Measurements from ENCODE around the gene MAPK10.

Gene MAPK10

DNA sequence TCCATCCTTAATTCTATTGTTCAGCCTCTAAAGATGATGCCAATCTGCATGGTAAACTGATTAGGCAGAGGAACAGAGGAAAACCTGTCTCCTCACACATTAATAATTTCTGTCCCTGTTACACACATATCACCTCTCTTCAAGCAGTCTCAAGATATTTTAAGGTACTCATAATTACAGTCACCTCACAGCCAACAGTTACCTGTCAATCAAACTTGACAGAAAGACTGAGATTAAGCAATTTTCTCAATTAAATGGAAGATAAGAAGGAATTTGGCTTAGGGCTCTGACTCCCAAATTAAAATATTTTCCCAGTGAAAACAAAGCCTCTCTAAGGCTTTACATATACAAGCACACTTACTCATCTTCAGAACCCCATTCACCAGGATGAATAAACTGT lies 85.2 kb downstream of the MAPK10 start:
- no peak for DNase-seq (ENCODE audit: low read depth)

DNA sequence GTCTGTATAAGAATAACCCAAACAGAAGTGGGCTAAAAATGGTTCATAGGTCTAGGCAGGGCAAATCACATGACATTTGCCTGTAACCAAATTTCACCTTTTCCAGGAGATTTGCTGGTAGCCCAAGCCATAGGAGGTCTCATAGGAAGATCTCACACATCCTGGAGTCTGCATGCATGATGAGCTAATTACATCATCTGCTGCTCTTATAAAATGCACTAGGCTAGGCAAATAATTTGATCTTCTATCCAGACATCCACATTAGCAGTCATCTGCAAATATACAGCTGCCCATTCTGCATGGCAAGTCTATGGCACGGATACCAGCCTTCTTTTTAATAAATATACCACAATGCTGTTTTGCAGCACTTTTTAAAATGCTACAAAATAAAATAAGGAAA lies 87.2 kb downstream of the MAPK10 start:
- no peak for DNase-seq (ENCODE audit: low read depth)

- no peak for DNase-seq (ENCODE audit: low read depth)
Observed at GRCh38 chr4:86271057-86271456, 88.8 kb downstream of the MAPK10 start.

- DNase-seq (ENCODE audit: low read depth), result no peak
Observed at GRCh38 chr4:86269354-86269753, 90.5 kb downstream of the MAPK10 start.

DNA sequence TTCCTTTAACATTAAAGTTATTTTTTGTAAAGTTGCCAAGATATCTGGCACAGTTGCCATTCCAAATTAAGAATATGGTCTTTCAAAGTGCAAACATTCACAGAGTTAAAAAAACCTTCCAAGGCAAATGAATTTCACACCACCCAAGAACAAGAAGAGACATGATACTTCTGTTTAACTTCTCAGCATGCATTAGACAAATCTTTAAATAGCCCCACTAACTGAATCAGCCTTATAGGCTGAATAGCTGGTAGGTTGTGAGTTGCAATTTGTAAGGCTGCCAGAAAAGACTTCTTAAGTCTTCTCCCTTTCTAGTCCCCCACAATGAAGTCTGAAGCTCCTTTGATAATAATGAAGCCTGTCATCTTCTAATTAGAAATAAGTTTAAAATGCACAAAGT lies 95.6 kb downstream of the MAPK10 start:
- no peak for DNase-seq (ENCODE audit: low read depth)

DNA sequence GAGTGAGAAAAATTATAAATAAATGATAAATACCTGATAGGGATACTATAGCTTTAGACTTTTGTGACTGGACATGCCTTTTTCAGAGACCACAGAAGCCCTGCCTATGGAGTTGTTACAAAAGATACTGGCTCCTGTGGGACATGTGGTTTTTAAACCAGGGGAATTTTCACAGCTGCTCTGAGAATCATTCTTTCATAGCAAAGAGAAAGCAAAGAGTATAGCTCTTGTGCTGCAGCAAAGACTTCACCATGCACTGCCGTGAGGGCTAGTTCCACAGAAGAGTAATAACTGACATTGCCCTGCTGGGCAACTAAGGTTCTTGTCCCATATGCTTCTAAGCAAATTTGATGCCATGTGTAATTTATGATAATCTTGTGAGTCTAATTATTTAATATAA lies 98.2 kb downstream of the MAPK10 start:
- no peak for DNase-seq (ENCODE audit: low read depth)

DNA sequence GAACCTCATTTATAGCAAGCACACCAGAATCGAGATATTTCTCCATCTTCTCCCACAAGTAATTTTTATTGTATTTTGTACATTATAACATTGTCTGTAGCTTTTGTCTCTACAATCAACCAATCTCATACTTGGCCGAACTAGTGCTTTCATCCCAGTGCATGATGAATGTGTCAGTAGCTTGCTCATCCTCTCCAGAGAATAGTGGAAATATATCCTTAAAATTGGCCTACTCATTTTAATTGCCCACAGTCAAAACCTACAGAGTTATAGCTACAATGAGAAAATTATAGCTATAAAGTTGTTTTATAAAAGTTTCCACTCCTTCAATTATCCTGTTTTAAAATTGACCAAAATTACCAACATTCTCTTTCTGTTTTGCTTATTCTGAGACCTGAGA lies 103.8 kb downstream of the MAPK10 start:
- no peak for DNase-seq (ENCODE audit: low read depth)

DNA sequence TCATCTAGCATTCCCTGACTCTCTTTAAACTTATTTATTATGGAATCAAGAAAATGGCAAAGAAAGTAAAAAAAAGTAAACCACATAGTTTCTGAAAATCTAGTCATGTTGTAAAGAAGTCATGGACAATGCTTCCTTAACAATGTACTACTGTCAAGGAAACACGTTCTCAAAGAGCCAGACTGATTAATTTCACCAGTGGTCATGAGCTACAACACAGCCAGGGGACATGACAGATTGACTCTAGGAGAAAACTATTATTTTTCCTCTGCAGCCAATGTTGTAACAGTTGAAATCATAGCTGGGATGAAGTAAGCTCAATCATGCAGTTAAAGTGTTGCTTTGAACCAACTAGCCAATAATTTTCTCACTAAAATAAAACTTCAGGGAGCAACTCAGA lies 109.2 kb downstream of the MAPK10 start:
- no peak for DNase-seq (ENCODE audit: low read depth)

- DNase-seq (ENCODE audit: low read depth), result no peak
Observed at GRCh38 chr4:86250006-86250405, 109.8 kb downstream of the MAPK10 start.

DNA sequence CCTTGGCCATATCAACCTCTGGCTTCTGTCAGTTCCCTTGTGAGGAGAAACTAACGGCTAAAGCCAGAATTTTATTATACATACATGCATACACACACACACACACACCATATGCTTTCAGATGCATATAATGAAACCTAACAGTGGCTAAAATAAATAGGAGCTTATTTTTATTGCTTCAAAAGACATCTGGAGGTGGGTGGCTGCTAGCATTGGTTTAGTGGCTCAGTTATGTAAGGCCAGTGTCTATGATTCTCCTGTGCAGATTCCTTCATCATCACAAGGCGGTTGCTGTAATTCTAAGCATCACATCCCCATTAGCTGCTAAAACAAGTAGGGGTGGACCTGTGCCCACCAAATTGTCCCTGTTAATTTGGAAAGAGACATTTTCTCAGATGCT lies 110.8 kb downstream of the MAPK10 start:
- no peak for DNase-seq (ENCODE audit: low read depth)

GRCh38 chr4:86247906-86248305 lies 111.9 kb downstream of the MAPK10 start:
- no peak for DNase-seq (ENCODE audit: low read depth)

DNA sequence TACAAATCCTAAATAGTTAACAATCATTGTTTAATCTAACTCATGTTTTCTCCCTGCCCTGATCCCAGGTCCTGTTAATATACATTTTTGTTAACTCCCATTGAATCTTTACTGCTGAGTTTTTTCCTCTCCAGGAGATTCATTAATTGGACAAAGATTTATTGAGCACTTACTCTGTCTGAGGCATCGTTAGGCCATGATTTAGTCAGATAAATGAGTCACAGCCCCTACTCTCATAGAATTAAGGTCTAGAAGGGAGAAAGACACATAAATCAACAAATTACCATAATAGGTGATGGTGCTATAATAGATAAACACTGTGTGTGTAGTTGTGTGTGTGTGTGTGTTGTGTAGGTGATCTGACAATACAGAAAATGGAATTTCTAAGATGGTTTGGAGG lies 112.5 kb downstream of the MAPK10 start:
- no peak for DNase-seq (ENCODE audit: low read depth)

DNA sequence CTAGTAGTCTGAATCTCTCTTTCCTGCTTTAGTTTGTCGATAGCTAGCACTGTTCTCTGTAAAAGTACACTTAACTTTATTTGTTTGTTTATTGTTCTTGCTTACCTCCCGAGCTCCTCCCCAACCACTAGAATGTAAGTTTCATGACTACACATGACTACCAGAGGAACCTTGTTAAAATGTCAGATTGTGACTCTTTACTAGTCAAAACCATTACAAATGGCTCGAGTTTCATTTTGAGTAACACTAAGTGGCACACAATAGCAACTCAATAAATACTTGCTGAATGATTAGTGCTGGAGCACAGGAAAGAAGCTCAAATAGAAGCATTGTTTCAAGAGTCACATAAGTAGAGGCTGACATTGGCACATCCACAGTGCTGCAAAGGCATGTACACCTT lies 116.1 kb downstream of the MAPK10 start:
- no peak for DNase-seq (ENCODE audit: low read depth)

DNA sequence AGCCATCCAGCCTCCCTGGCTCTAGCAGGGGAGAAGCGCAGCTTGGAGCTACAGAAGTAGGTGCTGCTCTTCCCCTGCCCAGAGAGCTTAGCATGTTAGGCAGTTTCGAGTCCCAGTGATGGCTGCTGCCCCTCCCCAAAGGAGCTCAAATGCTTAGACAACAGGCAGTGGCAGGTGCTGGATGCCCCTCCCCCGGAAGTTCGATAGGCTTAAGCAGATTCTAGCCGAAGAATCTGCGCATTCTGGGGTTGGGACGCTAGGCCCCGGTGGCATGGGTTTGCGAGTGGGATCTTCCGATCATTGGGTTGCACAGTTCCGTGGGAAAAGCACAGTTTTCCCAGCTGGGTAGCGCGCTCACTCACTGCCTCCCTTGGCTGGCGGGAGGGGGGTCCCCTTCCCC lies 117.2 kb downstream of the MAPK10 start:
- DNase-seq (ENCODE audit: low read depth), result no peak

DNA sequence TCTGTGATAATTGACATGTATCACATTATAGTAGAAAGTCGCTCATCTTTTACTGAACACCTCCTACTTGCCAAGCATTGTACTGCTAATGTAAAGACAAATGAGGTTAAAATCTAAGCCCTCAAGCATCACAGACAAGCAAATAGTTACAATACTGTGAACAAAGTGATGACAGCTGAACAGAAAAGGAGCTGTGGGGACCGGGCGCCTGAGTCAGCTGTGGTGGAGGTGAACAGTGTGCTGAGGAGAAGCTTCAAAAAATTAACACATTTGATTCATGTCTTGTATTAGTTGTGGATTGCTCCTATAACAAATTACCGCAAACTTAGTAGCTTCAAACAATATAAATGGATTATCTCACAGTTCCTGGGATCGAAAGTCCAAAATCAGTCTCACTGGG lies 124.3 kb downstream of the MAPK10 start:
- DNase-seq (ENCODE audit: low read depth), result no peak

GRCh38 chr4:86233681-86234080 lies 126.2 kb downstream of the MAPK10 start:
- no peak for DNase-seq (ENCODE audit: low read depth)

GRCh38 chr4:86233090-86233489 lies 126.8 kb downstream of the MAPK10 start:
- DNase-seq (ENCODE audit: low read depth), result no peak

DNA sequence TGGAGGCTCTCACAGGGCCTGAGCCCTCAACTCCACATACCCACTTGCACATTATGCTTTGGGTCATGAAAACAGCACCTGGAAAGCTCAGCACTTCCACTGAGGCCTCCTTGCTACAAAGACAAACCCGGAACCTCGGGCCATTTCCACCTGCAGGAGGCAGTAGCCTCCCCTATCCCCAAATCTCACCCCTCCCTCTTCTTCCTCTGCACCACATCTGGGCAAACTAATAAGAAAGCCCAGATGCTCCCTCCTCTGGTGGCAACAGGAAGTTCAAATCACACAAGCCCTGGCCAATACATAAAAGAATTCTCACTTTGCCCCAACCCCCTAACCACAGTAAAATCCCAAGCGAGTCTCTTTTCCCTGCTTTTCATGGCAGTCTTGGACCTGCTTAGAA lies 136.4 kb downstream of the MAPK10 start:
- no peak for DNase-seq (ENCODE audit: low read depth)

DNA sequence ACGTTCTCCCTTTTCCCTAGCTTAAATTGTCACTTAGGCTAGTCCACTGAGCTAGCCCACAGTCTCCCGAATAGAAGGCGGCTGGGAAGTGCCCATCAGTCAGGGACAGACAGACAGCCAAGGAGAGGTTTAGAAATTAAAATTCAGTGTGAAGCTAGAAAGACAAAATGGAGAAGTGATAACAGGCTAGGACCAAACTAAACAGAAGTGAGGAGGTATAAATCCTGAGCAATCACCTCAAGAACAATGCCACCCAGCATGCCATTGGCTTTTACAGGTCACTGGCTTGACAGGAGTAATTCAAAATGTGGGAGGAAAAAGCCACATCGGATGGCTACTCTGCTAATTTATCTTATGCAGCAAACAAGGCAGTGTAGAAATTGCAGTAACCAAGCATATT lies 138.9 kb downstream of the MAPK10 start:
- DNase-seq (ENCODE audit: low read depth), result no peak

GRCh38 chr4:86220121-86220520 lies 139.7 kb downstream of the MAPK10 start:
- DNase-seq (ENCODE audit: low read depth), result no peak

- DNase-seq (ENCODE audit: low read depth), result no peak
Observed at GRCh38 chr4:86218746-86219473, 140.9 kb downstream of the MAPK10 start.

GRCh38 chr4:86203176-86203575 lies 156.7 kb downstream of the MAPK10 start:
- no peak for DNase-seq (ENCODE audit: low read depth)

GRCh38 chr4:86185659-86186058 lies 174.2 kb downstream of the MAPK10 start:
- no peak for DNase-seq (ENCODE audit: low read depth)

DNA sequence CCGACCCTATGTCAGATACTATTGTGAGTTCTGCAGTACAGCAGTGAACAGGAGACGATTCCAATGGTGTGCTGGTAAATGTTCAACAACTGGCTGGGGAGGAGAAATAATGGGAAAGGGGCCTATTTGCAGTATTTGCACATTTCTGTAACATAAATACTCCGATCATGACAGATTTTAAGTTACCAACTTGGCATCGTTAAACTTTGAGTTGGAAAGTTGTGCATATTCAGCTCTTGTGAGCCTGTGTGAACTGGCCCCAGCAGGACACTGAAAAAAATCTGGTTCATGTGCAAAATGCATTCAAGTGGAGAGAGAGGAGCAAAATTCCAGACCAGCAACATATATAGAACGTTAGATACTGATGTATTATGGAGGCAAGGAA lies 175.0 kb downstream of the MAPK10 start:
- no peak for DNase-seq (ENCODE audit: low read depth)
